ENCODE results near the gene CXCR2. TPM values are rescaled to one million over a fixed set of nuclear protein-coding genes. Genes with fewer than 3 reads are reported as not detected.

CXCR2 gene
- total and polyA plus RNA-seq, 10 of the 15 experiments (the other 5 are each of a cell fraction or from before 2014, with no cell fraction given) = 0.04 to 0.62 (median 0.16) TPM

GRCh38 chr2:218146056-218146455 is 20.2 kb downstream of the CXCR2 start:
- Histone ChIP-seq H3K4me3 (no peak overlapping the region), H3K79me2 (ENCODE audit: control insufficient read depth, insufficient read depth, low read length) (no peaks in the 10 kb centered on the region), H3K4me1 (ENCODE audit: control insufficient read depth, insufficient read depth, low read length) (peaks cover 4% of the 10 kb centered on the region), H3K36me3 (ENCODE audit: control insufficient read depth in 2 of 2, insufficient read depth in 2 of 2, low read length in 1 of 2) (no peaks in the 10 kb centered on the region), H3K4me2 (ENCODE audit: control insufficient read depth, insufficient read depth) (no peak overlapping the region), H3K9me3 (replicated peaks; ENCODE audit: control insufficient read depth, insufficient read depth, low read length) (no peaks in the 10 kb centered on the region; the same call in 2 of the 3 replicates), H3K27me3 (replicated peaks in 1 of 2; ENCODE audit: control insufficient read depth in 2 of 2, insufficient read depth in 2 of 2, low read length in 1 of 2) (no peaks in the 10 kb centered on the region), H4K20me1 (ENCODE audit: control insufficient read depth, insufficient read depth) (no peaks in the 10 kb centered on the region), H2AFZ (ENCODE audit: control insufficient read depth, low read depth, low read length) (no peak overlapping the region), H3K27ac (ENCODE audit: control insufficient read depth, insufficient read depth) (no peak overlapping the region), H3K9ac (ENCODE audit: control insufficient read depth, insufficient read depth, low read length) (no peak overlapping the region)
- no peak for ATAC-seq
- DNase-seq (ENCODE audit: low read depth, low spot score) = no peak
- ChIA-PET CTCF (interaction anchor here (1.2 kb wide), 1 partner anchor 23 kb away, joined by 3 read pairs; no protein-coding TSS in a partner anchor), POLR2A (no interaction called here), SMC1A (ENCODE audit: uncharacterized antibody, unreplicated experiment) (interaction anchor here (0.6 to 1.2 kb wide), 2 partner anchors 10 to 11 kb away, joined by 3 to 5 read pairs; no protein-coding TSS in a partner anchor), RAD21 (ENCODE audit: unreplicated experiment) (no interaction called here)
- intact Hi-C loops (cut with micrococcal nuclease; ENCODE audit: unreplicated experiment) (no loop called here), in situ Hi-C loops (cut with MboI) (no loop called here)
- no TSS peak for BruUV-seq (replicated peaks)
- FAIRE-seq = no peak
- no peak for TF ChIP-seq SP1 (IDR thresholded peaks at IDR 0.05; ENCODE audit: low read depth, low read length)
- TF ChIP-seq CHD4 (IDR thresholded peaks at IDR 0.05) = no peak
- no peak for TF ChIP-seq IRF4 (IDR thresholded peaks at IDR 0.05; ENCODE audit: low read depth, low read length)
- TF ChIP-seq CHD1 (IDR thresholded peaks at IDR 0.05; ENCODE audit: low read depth, low read length) = no peak
- TF ChIP-seq TCF7 (IDR thresholded peaks at IDR 0.05; ENCODE audit: borderline replicate concordance) = no peak
- TF ChIP-seq BCL3 (IDR thresholded peaks at IDR 0.05; ENCODE audit: borderline replicate concordance, insufficient read depth, low read depth, low read length, poor library complexity, severe bottlenecking) = no peak
- no peak for TF ChIP-seq HDGF (IDR thresholded peaks at IDR 0.05)
- TF ChIP-seq SREBF1 (IDR thresholded peaks at IDR 0.05; ENCODE audit: low read length) = no peak
- no peak for TF ChIP-seq FOS (IDR thresholded peaks at IDR 0.05; ENCODE audit: borderline replicate concordance, extremely low read depth, insufficient read length)
- no peak for TF ChIP-seq BRCA1 (IDR thresholded peaks at IDR 0.05; ENCODE audit: low read depth, low read length)
- TF ChIP-seq SPI1 (IDR thresholded peaks at IDR 0.05; ENCODE audit: borderline replicate concordance, insufficient read depth, low read depth, low read length) = no peak
- no peak for TF ChIP-seq PAX5 (IDR thresholded peaks at IDR 0.05; ENCODE audit: borderline replicate concordance, low read depth, low read length)
- TF ChIP-seq SUPT20H (IDR thresholded peaks at IDR 0.05; ENCODE audit: borderline replicate concordance, control insufficient read depth, low read depth, low read length) = no peak
- no peak for TF ChIP-seq WRNIP1 (IDR thresholded peaks at IDR 0.05; ENCODE audit: borderline replicate concordance, low read depth, low read length)
- no peak for TF ChIP-seq RCOR1 (conservative IDR thresholded peaks at IDR 0.05; ENCODE audit: low read depth, low read length)
- no peak for TF ChIP-seq TCF3 (IDR thresholded peaks at IDR 0.05; ENCODE audit: borderline replicate concordance, insufficient read depth, low read depth, low read length)
- TF ChIP-seq TARDBP (IDR thresholded peaks at IDR 0.05; ENCODE audit: borderline replicate concordance) = no peak
- no peak for TF ChIP-seq NFIC (IDR thresholded peaks at IDR 0.05; ENCODE audit: low read depth, low read length)
